UCSD-AML1 (cell line): ENCODE measurements around the gene HOXA3.

Source experiments
- DNase-seq: peaks from one replicate; lab custom pipeline; 2025; ENCODE audit not compliant: unreplicated experiment; lab: John Stamatoyannopoulos, UW

HOXA3 gene

DNA sequence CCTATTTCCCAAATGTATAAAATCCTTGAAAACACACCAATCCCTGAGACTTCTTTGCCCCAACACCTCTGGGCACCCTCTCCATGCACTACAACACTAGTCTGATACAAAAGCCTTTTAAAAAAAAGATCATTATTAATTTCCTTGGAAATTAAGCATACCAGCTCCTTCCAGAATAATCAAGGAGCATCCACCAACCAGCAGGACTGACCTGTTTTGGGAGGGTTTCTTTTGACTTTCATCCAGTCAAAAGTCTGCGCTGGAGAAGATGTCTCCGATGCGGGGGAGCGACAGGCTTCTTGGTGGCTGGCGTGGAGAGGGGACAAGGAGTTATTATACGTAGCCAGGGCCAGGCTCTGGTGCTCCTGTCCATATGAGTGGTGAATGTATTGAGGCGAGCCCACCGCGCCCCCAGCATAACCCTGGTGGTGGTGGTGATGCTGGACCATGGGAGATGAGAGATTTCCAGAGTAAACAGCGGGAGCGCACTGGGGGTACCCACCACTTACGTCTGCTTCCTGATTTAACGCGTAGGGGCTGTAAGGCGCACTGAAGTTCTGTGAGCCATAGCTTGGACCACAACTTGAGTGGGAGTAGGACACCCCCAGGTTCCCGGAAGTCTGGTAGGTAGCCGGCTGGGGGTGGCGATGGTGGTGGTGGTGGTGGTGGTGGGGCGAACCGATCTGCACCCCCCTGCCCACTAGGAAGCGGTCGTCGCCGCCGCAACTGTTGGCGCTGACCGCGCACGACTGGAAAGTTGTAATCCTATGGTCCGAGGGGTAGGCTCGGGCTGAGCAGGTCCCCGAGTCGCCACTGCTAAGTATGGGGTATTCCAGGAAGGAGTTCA, 57.1 kb downstream of the HOXA3 start:
- no peak for DNase-seq

DNA sequence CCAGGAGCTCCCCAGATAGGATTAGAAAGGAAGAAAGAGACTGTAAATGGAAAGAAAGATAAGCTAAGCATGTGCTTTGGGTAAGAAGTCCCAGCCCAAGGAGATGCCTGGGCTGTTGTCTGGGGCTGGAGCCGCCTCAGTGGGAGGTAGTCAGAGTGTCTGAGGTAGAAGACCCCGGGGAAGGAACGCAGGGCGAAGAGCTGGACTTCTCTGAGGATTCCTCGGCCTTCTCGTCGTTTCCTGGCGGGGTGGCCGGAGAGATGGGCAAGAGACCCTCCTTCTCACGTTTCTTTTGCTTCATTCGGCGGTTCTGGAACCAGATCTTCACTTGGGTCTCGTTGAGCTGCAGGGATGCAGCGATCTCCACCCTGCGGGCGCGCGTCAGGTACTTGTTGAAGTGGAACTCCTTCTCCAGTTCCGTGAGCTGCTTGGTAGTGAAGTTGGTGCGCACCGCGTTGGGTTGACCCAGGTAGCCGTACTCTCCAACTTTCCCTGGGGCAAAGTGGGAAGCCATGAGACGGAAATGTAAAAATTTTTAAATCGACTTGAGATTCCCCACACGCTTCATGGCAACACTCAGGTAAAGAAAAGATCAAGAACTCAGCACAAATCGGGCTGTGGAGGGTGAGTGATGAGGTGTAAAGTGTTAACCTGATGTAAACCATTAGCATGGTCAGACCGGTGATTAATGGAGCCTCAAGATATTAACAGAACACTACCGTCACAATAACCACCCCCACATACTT, 57.9 kb downstream of the HOXA3 start:
- DNase-seq: no peak

DNA sequence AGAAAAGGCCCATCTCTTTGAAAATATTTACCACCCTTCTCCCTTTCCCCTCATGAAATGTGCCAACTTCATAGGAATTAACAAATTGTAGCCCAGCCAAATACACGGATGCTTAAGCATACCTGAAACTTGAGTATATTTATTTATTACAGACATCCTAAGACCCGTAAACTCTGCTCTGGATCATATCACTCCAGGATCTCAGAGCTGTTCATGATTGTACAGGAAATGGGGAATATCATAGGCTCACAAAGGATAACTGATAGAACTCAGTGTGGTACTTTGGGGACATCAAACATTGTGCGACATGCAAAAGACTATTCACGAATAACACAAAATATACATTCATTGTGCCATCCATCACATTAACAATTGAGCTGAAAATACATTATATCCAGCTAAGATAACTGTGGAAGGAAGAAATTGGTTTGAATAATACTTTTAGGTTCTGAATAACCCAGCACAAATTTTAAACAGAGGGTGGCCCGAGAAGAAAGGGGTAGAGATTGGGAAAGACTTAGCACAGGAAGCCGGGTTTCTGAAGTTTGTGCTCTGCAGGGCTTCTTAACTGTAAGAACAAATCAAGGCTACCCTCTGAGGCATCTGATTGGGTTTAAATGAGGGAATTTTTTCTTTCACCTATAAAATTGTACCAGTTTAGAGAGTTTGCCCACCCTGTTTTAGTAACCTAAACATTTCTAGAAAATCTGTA, 59.0 kb downstream of the HOXA3 start:
- no peak for DNase-seq

- DNase-seq: no peak
Observed at GRCh38 chr7:27092819-27093110, 59.6 kb downstream of the HOXA3 start.

DNA sequence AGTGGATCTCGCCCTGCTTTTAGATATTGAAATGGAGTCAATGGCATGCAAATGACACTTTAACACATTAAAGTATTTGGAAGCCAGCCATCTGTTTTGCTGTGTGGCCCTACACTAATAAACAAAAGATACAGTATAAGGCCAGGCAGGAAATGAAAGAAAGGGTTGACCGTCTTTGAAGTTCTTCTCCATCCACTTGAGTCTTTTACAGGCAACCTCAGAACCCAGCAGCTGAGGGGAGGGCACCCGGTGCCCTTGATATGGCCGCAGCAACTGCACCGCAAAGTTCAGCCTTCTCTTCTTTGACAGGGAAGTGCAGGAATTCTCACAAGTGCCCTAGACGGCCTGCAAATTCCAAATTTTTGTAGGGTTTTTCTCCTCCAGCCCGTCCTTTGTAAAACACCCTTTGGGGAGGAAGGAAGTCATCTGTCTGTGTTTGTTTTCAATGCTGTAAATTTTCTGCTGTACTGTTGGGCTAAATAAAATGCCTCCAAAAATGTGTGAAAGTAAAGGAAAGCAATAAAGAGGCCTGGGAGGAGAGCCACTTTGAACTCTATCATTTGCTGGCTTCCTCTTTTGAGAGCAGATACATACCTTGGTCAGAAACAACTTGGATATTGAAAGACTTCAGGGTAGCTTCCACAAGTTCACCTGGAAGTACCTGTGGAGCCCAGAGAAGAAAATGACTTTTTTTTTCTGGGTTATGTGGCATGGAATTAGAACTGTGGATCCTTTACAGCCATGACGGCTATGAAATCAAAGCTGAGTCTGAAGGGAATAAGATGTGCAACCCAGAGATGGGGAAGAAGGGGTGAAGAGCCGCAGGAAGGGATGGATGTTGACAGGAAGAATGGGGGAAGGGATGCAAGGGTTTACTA, 60.2 kb downstream of the HOXA3 start:
- DNase-seq: no peak

DNA sequence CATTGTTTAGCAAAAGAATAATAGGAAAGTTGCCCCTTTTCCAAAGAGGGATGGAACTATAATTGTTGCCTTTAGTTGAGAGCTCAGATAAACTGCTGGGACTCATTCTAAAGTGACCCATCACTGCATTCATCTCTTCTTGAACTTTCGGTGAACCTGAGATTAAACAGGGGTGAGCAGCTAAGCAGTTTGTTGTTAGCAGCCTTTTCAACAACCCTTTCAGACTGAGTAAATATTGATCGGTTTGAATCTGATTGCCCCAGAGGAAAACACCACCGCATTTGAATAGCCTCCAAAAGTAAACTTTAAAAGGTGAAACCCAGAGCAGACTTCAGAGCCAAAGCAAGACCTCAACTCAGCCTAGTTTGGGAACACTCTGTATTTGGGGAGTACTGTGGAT, 61.3 kb downstream of the HOXA3 start:
- DNase-seq: no peak

GRCh38 chr7:27088002-27088922, 64.1 kb downstream of the HOXA3 start:
- no peak for DNase-seq

GRCh38 chr7:27083646-27084045, 68.7 kb downstream of the HOXA3 start:
- DNase-seq: no peak

GRCh38 chr7:27082171-27082570, 70.2 kb downstream of the HOXA3 start:
- DNase-seq: no peak

GRCh38 chr7:27080844-27081436, 71.4 kb downstream of the HOXA3 start:
- no peak for DNase-seq

GRCh38 chr7:27079234-27079975, 73.0 kb downstream of the HOXA3 start:
- no peak for DNase-seq

GRCh38 chr7:27078616-27079233, 73.7 kb downstream of the HOXA3 start:
- no peak for DNase-seq

GRCh38 chr7:27073076-27073475, 79.3 kb downstream of the HOXA3 start:
- DNase-seq: no peak

DNA sequence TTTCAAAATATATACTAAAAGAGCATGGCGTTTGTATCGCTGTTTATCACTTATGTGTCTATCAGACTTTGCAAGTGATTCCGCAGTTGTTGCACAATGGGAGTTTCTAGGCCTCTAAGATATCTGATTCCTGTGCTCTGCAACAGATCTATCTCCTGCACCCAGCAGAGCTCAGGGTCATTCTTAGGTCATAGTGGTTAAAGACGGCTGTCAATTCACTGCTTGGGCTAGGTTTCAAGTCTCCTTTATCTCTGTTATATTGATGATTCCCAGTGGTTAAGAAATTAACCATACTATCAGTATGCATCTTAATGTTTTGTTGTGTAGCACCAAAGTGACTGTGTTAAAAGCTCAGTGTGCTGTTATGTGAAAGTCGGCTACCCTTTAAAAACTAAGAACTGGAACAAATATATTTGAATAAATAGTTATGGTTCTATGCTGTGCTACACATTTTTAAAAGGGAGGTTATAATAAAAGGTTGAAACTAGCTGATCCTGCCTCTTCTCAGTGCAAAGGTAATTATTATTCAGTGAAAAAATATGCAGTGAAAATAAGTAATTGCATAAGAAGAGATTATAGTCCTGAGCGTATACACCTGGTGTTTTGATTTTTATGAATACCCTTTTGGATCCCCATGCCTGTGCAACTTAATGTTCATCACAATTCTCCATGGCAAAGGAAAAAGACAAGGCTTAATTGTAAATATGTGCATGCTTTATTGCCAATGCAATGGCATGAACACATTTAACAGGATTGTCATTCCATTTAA, 80.6 kb downstream of the HOXA3 start:
- DNase-seq: no peak

DNA sequence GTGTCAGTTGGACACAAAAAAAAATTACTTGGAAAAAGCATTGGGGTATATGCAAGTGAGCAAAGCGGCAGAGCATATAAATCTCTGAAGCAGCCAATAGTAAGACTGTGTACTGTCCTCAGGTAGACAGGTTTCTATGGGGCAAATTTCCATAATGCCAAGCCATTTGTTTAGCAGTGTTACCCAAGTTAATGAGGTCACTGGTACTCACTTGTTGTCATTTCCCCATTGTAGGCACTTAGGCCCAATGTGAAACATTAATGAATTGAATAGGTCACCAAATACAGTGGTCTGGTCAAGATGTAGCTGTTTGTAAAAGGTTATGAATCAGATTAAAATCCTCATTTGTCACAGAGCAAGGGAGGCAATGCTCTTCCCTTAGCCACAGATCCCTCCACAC, 84.1 kb downstream of the HOXA3 start:
- no peak for DNase-seq

DNA sequence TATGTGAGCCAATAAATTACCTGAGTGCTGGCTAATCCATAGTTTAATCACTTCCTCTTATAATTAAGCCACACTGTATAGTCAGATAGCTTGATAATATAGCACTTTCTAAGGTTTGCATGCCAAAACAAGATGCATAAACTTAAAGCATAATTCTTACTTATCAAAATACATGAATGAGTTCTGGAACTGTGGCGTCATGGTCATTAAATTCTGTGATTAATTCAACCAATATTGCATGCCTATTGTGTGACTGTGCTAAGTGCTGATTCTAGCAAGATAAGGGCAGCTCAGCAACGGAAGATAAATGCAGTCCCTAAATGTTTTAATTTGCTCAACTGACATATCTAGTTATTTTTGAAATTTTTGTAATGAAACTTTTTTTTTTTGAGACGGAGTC, 86.2 kb downstream of the HOXA3 start:
- no peak for DNase-seq

- DNase-seq: no peak
Observed at GRCh38 chr7:27065709-27066108, 86.7 kb downstream of the HOXA3 start.

DNA sequence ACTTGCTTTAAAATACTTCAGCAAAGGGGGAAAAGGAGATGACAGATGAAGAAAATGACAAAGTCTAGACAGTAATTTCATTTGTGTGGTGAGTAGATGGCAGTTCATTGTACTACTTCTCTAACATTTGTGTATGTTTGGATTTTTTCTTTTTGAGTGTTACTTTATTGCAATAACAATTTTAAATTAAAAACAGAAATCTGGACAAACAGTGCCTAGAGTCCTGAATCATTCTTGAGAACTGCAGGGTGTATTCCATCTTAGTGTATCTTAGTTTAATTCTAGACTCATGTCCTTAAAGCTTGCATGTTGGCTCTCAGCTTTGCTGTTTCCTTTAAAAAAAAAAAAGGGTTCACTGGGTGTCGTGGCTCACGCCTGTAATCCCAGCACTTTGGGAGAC, 87.7 kb downstream of the HOXA3 start:
- DNase-seq: no peak
